GM13977 (cell line): ENCODE results near the gene PIP4K2A.

Experiments
- DNase-seq: peaks from one replicate; pipeline ENCODE4 v3.0.0; 2012; ENCODE audit warnings: low spot score
- CTCF ChIP-seq: IDR thresholded peaks from 2 replicates; pipeline ENCODE4 v1.5.1; 2012; ENCODE audit warnings: mild to moderate bottlenecking, control low read depth; ENCODE audit not compliant: insufficient read depth; ENCODE audit errors: extremely low read depth, missing control alignments
- in situ Hi-C: fragments of 300-500 bp; cut with MboI; formaldehyde crosslinking; loops from one replicate; pipeline ENCODE4 v1.12.0; 2022; ENCODE audit warnings: low sequenced_read_pairs, low pct_unique_long_range_greater_than_20kb, mixed read lengths, inconsistent platforms; ENCODE audit not compliant: unreplicated experiment

Gene PIP4K2A

GRCh38 chr10:22673785-22674572 is 40.4 kb downstream of the PIP4K2A start:
- no peak for TF ChIP-seq CTCF

GRCh38 chr10:22673091-22673392 is 41.3 kb downstream of the PIP4K2A start:
- in situ Hi-C loops, result no loop called here
- TF ChIP-seq CTCF, result no peak
- DNase-seq, result no peak

More at GRCh38 chr10:22673785-22674572, 40.4 kb downstream of the PIP4K2A start:
- no peak for DNase-seq
- in situ Hi-C loops, result no loop called here

DNA sequence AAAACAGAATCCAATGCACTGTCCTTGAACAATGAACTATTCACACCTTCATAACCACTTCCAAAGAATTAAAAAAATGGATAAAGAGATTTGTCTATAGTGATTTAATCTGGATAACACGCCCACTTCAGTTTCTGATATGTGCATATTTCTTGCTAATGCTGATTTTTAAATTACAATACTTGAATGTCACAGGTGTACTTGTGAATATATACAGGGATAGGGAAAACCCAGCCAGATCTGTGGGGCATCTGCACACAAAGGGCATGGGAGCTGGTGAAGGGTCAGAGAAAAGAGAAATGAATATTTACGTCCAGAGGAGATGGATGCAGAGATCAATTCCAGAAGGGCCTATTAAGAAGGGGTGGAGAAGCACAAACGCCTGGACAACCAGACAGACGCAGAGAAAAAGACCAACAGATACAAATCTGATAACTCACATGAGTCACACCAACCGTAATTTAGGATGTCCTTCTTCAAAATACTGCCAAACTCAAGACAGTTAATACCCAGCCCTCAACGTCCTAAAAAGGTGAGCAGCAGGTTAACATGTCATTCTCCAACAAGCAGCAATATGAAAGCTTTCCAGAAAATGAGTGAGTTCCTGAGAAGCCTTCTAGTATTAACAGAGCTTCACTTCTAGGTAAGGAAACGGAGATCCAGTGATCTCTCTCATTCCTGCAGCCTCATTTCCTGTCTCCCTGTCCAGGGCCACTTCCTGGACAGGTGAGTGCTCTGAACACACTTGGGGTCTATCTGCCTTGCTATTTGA is 41.9 kb downstream of the PIP4K2A start:
- in situ Hi-C loops, result no loop called here
- DNase-seq, result no peak
- TF ChIP-seq CTCF, result no peak

- in situ Hi-C loops, result no loop called here
- TF ChIP-seq CTCF, result no peak
- DNase-seq, result no peak
These were observed 43.6 kb downstream of the PIP4K2A start for GRCh38 chr10:22670788-22671187.

DNA sequence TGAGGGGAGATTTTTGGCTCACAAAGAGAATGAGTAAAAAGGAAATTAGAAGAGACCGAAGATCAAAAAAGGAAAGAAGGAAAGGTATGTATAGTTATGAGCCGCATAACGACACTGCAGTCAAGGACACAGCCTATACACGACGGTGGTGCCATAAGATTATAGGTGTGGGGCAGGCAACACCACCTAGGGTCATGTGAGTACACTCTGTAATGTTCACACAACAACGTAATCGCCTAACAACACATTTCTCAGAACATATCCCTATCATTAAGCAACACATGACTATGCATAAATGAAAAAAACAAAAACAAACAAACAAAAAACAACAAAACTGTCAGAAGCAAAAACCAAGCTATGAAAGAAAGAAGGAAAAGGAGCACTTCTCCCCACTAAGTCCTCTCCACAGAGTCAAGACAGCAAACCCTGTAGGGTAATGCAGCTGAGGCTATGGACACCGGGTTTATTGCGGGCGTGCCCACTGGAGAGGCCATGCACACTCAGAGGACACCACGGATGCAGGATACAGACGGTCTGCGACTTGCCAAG is 45.1 kb downstream of the PIP4K2A start:
- no peak for DNase-seq
- no peak for TF ChIP-seq CTCF
- in situ Hi-C loops, result no loop called here

GRCh38 chr10:22667093-22667480 is 47.3 kb downstream of the PIP4K2A start:
- in situ Hi-C loops, result no loop called here
- no peak for TF ChIP-seq CTCF
- DNase-seq, result no peak
